ENCODE results near the gene PAX6. TPM values are rescaled to one million over a fixed set of nuclear protein-coding genes. Genes with fewer than 3 reads are reported as not detected.

The PAX6 gene
- total and polyA plus RNA-seq, 2 of the 13 experiments (the other 11 are each of a cell fraction or from before 2014, with no cell fraction given), result 0.15 to 1.1 TPM

DNA sequence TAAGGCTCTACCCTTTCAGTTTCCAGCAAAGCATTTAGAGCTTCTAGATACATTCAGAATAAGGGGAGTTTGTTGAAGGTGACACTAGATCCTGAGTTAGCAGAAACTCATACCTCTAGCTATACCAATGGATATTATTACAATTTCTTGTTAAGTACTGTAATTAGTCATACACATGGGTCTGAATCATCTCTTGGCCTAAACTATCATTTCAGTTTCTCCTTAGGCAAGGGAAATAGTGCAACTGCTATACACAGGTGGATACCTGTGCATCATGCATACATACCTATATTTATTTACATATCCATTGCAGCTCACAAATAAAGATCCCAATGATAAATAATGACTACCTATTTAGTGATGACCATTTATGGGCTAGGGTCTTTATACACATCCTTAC lies 45.1 kb upstream of the PAX6 start:
- no peak overlapping the region for H3K9ac ChIP-seq (ENCODE audit: insufficient read depth, low read depth, low read length)
- no peaks in the 10 kb centered on the region for H3K9me3 ChIP-seq (ENCODE audit: low read length)
- ATAC-seq (no peak), FAIRE-seq (no peak), DNase-seq (ENCODE audit: low spot score) (no peak)
- no peaks in the 10 kb centered on the region for H4K20me1 ChIP-seq (ENCODE audit: insufficient read depth, low read length)
- H3K4me3 ChIP-seq (replicated peaks in 1 of 3; ENCODE audit: insufficient read depth in 1 of 3, low read depth in 2 of 3, low read length in 3 of 3), result no peak overlapping the region
- no peak overlapping the region for H3K4me2 ChIP-seq (ENCODE audit: low read depth, low read length)
- H3K4me1 ChIP-seq (ENCODE audit: insufficient read depth, low read length), result no peaks in the 10 kb centered on the region
- H3K27me3 ChIP-seq (ENCODE audit: control insufficient read depth in 1 of 2, insufficient read depth in 2 of 2, low read length in 2 of 2), result peaks cover 0 to 6% of the 10 kb centered on the region in 2 experiments; a peak in 1 of 5 replicates
- ChIA-PET CTCF (ENCODE audit: low intra/inter-chr PET ratio, low total read pairs) (no interaction called here), POLR2A (no interaction called here)
- H2AFZ ChIP-seq (ENCODE audit: low read length), result no peak overlapping the region
- no peak overlapping the region for H3K27ac ChIP-seq (ENCODE audit: extremely low read length, insufficient read depth, low read length)
- in situ Hi-C loops (cut with HindIII; ENCODE audit: extremely low pct_ligation_motif_present, low pct_unique_long_range_greater_than_20kb), result no loop called here
- BruUV-seq (replicated peaks), result no TSS peak
- H3K36me3 ChIP-seq (replicated peaks in 1 of 2; ENCODE audit: control insufficient read depth in 1 of 2, insufficient read depth in 2 of 2, low read length in 2 of 2), result no peaks in the 10 kb centered on the region
- TF ChIP-seq, protein P1, sequence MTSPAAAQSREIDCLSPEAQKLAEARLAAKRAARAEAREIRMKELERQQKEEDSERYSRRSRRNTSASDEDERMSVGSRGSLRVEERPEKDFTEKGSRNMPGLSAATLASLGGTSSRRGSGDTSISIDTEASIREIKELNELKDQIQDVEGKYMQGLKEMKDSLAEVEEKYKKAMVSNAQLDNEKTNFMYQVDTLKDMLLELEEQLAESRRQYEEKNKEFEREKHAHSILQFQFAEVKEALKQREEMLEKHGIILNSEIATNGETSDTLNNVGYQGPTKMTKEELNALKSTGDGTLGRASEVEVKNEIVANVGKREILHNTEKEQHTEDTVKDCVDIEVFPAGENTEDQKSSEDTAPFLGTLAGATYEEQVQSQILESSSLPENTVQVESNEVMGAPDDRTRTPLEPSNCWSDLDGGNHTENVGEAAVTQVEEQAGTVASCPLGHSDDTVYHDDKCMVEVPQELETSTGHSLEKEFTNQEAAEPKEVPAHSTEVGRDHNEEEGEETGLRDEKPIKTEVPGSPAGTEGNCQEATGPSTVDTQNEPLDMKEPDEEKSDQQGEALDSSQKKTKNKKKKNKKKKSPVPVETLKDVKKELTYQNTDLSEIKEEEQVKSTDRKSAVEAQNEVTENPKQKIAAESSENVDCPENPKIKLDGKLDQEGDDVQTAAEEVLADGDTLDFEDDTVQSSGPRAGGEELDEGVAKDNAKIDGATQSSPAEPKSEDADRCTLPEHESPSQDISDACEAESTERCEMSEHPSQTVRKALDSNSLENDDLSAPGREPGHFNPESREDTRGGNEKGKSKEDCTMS (CRISPR knock-in tag; conservative IDR thresholded peaks at IDR 0.05), result no peak
- no peaks in the 10 kb centered on the region for H3K79me2 ChIP-seq (ENCODE audit: insufficient read depth, low read length)
- intact Hi-C loops (cut with micrococcal nuclease; ENCODE audit: unreplicated experiment), result no loop called here

DNA sequence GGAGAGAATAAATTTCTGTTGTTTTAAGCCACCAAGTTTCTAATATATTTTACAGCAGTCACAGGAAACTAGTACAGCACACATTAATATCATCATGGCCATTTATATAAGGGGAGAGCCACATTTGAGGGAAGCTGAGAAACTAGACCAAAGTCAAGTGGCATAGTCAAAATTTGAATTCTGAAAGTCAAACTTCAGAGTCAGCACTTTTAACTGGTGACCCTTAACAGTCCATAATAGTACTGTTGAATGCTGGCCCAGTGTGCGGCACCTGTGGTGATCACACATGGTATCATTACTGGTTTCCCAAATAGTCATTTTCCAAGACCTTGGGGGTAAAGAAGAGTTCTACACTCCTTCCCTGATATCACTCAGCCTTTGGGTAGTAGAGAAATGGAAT lies 44.3 kb upstream of the PAX6 start:
- Histone ChIP-seq H2AFZ (ENCODE audit: low read length) (no peak overlapping the region), H3K9me3 (ENCODE audit: low read length) (no peaks in the 10 kb centered on the region), H3K4me3 (replicated peaks in 1 of 3; ENCODE audit: insufficient read depth in 1 of 3, low read depth in 2 of 3, low read length in 3 of 3) (no peak overlapping the region), H4K20me1 (ENCODE audit: insufficient read depth, low read length) (no peaks in the 10 kb centered on the region), H3K4me1 (ENCODE audit: insufficient read depth, low read length) (no peaks in the 10 kb centered on the region), H3K27me3 (ENCODE audit: control insufficient read depth in 1 of 2, insufficient read depth in 2 of 2, low read length in 2 of 2) (0 out of 5 replicates have a peak, but pooled peaks cover 0 to under 1% of the 10 kb centered on the region in 2 experiments), H3K4me2 (ENCODE audit: low read depth, low read length) (no peak overlapping the region), H3K9ac (ENCODE audit: insufficient read depth, low read depth, low read length) (no peak overlapping the region), H3K79me2 (ENCODE audit: insufficient read depth, low read length) (no peaks in the 10 kb centered on the region), H3K36me3 (replicated peaks in 1 of 2; ENCODE audit: control insufficient read depth in 1 of 2, insufficient read depth in 2 of 2, low read length in 2 of 2) (no peaks in the 10 kb centered on the region), H3K27ac (ENCODE audit: extremely low read length, insufficient read depth, low read length) (no peak overlapping the region)
- FAIRE-seq, result no peak
- intact Hi-C loops (cut with micrococcal nuclease; ENCODE audit: unreplicated experiment), result no loop called here
- DNase-seq (ENCODE audit: low spot score), result no peak
- in situ Hi-C loops (cut with HindIII; ENCODE audit: extremely low pct_ligation_motif_present, low pct_unique_long_range_greater_than_20kb), result no loop called here
- ATAC-seq, result no peak
- TF ChIP-seq MAFF (IDR thresholded peaks at IDR 0.05; ENCODE audit: low read depth, low read length) (peak; percentile 61), RAD51 (IDR thresholded peaks at IDR 0.05; ENCODE audit: borderline replicate concordance) (no peak), MAFK (conservative IDR thresholded peaks at IDR 0.05 in 1 of 2, IDR thresholded peaks at IDR 0.05 in 1 of 2; ENCODE audit: low read length in 2 of 2) (peak; percentile 64 to 84)
- POLR2A ChIA-PET, result no interaction called here
- BruUV-seq (replicated peaks), result no TSS peak
- WGBS (ENCODE audit: low lambda C conversion rate), result 100% methylated on average over 1 of the region's 1 CpG
- CTCF ChIA-PET (ENCODE audit: low intra/inter-chr PET ratio, low total read pairs), result no interaction called here
